GM12878 (cell line): ENCODE measurements around the gene PAM16.

Experiments
- CBX3 ChIP-seq: fragments of 200-600 bp; sonication (generic); IDR thresholded peaks from 2 replicates; pipeline ENCODE4 v1.6.1; 2016; ENCODE audit warnings: low read depth, borderline replicate concordance
- EZH2 ChIP-seq: IDR thresholded peaks from 2 replicates; pipeline ENCODE4 v1.6.1; 2012; ENCODE audit warnings: low read depth, mild to moderate bottlenecking, control low read depth, inconsistent platforms, low read length, borderline replicate concordance; ENCODE audit not compliant: control insufficient read depth

- TF ChIP-seq EZH2, result no peak
- no peak for TF ChIP-seq CBX3
Measured at GRCh38 chr16:4353675-4354074, 2.6 kb upstream of the PAM16 start.
